ENCODE data around the gene TBP.

DNA sequence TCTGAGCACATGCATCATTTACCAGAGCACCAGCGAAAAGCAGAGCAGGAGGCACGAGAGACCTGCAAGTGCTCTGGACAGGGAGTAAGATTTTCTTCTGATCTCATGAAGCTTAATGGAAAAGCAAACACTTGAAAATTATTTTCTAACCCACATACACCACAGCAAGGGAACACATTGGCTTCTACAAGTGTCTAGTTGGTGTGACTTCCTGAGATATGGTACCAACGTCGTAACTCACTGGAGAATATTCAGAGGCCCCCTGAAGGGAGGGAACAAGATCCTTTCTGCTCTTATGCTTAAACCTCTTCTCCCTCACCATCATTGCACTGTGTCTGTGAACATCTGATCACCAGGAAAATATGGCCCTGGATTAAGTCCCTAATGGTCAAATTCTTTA, 49.7 kb upstream of the TBP start:
- TF ChIP-seq SUZ12 (IDR thresholded peaks at IDR 0.05; ENCODE audit: extremely low read depth, insufficient read depth, insufficient read length), result no peak
- no peak for TF ChIP-seq YY1 (IDR thresholded peaks at IDR 0.05; ENCODE audit: insufficient read depth, insufficient read length)

Data from NT2/D1 (cell line).